T-helper 22 cell (primary cell): ENCODE data around the gene SPEM1.
"Not testable (repeated sequence)": the region's sequence is repeated elsewhere in the genome, so short reads cannot be mapped to it uniquely, and the experiment has no call there.

Experiments
- DNase-seq: peaks from one replicate; pipeline ENCODE4 v3.0.0-alpha.2; 2020; ENCODE audit warnings: low read depth

The SPEM1 gene

GRCh38 chr17:7470457-7470973, 50.4 kb downstream of the SPEM1 start:
- not testable (repeated sequence) for DNase-seq
